Thyroid gland (tissue), 4 donors: ENCODE data around the gene HSF5. TPM values are rescaled to one million over a fixed set of nuclear protein-coding genes. Genes with fewer than 3 reads are reported as not detected.

ENCODE experiments used
- DNase-seq, 2 donors: peaks; one replicate each; pipeline ENCODE4 v3.0.0-alpha.2; 2019
- H3K27ac ChIP-seq, 3 donors: fragments of 200-600 bp; sonication (generic); 1 replicate in 2 of 3; 2 replicates in 1 of 3; pipeline ENCODE4 v1.5.1; 2016 to 2019; ENCODE audit warnings: mild to moderate bottlenecking in 1 of 3, moderate library complexity in 1 of 3
- H3K27me3 ChIP-seq: fragments of 200-600 bp; sonication (generic); one replicate; pipeline ENCODE4 v1.5.1; 2019
- H3K36me3 ChIP-seq, 2 donors: fragments of 200-600 bp; sonication (generic); one replicate each; pipeline ENCODE4 v1.5.1; 2016 to 2019
- H3K4me1 ChIP-seq, 2 donors: fragments of 200-600 bp; sonication (generic); one replicate each; pipeline ENCODE4 v1.5.1; 2017 to 2019
- H3K4me3 ChIP-seq, 3 donors: fragments of 200-600 bp; sonication (generic); replicated peaks in 1 of 3; 1 replicate in 2 of 3; 2 replicates in 1 of 3; pipeline ENCODE4 v1.5.1; 2016; ENCODE audit warnings: mild to moderate bottlenecking in 1 of 3
- H3K9me3 ChIP-seq: fragments of 200-600 bp; sonication (generic); one replicate; pipeline ENCODE4 v1.5.1; 2017
- CTCF ChIP-seq, 6 experiments: fragments of 200-600 bp in 3 of 6; fragments of 450-650 bp in 3 of 6; sonication (generic) in 3 of 6; IDR thresholded peaks; one replicate each; pipeline ENCODE4 v1.5.1; 2016 to 2019; ENCODE audit warnings: antibody characterized with exemption in 6 of 6, mild to moderate bottlenecking in 2 of 6, inconsistent platforms in 1 of 6, moderate library complexity in 1 of 6
- POLR2A ChIP-seq, 2 donors: fragments of 450-650 bp; IDR thresholded peaks; one replicate each; pipeline ENCODE4 v1.6.1; 2017; ENCODE audit warnings: antibody characterized with exemption in 2 of 2, mild to moderate bottlenecking in 2 of 2, moderate library complexity in 1 of 2
- WGBS, 2 donors: methylation state at CpG; one replicate each; pipeline ENCODE4 v1.1.5; 2017; 5-methylcytosine and 5-hydroxymethylcytosine counted together
- intact Hi-C: fragments of 100-400 bp; cut with DNase I; formaldehyde crosslinking; loops from one replicate; pipeline ENCODE4 v1.15.1; 2023
- total RNA-seq, 4 donors: library from RNA; depleted of rRNA; stranded (reverse); fragments of >200 nt; gene quantifications; one replicate each; pipeline ENCODE4 v1.2.3, GENCODE V29; 2016

The HSF5 gene
- total RNA-seq, 4 donors from 2014 or later, result 0.10 to 0.25 (median 0.12) TPM

GRCh38 chr17:58380207-58381123 lies 107.7 kb downstream of the HSF5 start:
- intact Hi-C loops, result no loop called here
- 93 to 95% methylated on average over 5 of the region's 5 CpGs for WGBS, 2 donors
- Histone ChIP-seq H3K9me3 (no peaks in the 10 kb centered on the region), H3K4me1 (no peaks in the 10 kb centered on the region), H3K27ac (no peak overlapping the region), H3K4me3 (no peak overlapping the region), H3K36me3 (no peaks in the 10 kb centered on the region), H3K27me3 (no peaks in the 10 kb centered on the region)
- DNase-seq, result no peak
- TF ChIP-seq POLR2A (IDR thresholded peaks at IDR 0.05), result no peak
- no peak for TF ChIP-seq CTCF (IDR thresholded peaks at IDR 0.05)

- DNase-seq, result no peak
- no peak overlapping the region for H3K27ac ChIP-seq
- no peaks in the 10 kb centered on the region for H3K27me3 ChIP-seq
- H3K4me3 ChIP-seq, result no peak overlapping the region
- H3K9me3 ChIP-seq, result no peaks in the 10 kb centered on the region
- WGBS, 2 donors, result 79 to 80% methylated on average over 3 of the region's 3 CpGs
- H3K36me3 ChIP-seq, result no peaks in the 10 kb centered on the region
- intact Hi-C loops, result loop anchor here (10.0 kb wide), 1 partner anchor 55 kb away; the partner anchor contains the start of gene TSPOAP1
- no peak for TF ChIP-seq POLR2A (IDR thresholded peaks at IDR 0.05)
- TF ChIP-seq CTCF (IDR thresholded peaks at IDR 0.05), result no peak
- H3K4me1 ChIP-seq, result no peaks in the 10 kb centered on the region
Measured at GRCh38 chr17:58379511-58379824, 108.7 kb downstream of the HSF5 start.

- no peak for DNase-seq
- H3K4me1 ChIP-seq, result no peaks in the 10 kb centered on the region
- H3K36me3 ChIP-seq, result no peaks in the 10 kb centered on the region
- 72 to 82% methylated on average over 8 of the region's 8 CpGs for WGBS, 2 donors
- H3K4me3 ChIP-seq, result no peak overlapping the region
- intact Hi-C loops, result loop anchor here (10.0 kb wide), 1 partner anchor 54 kb away; the partner anchor contains the start of gene TSPOAP1
- TF ChIP-seq POLR2A (IDR thresholded peaks at IDR 0.05) (no peak), CTCF (IDR thresholded peaks at IDR 0.05) (no peak)
- H3K27me3 ChIP-seq, result no peaks in the 10 kb centered on the region
- H3K27ac ChIP-seq, result no peak overlapping the region
- no peaks in the 10 kb centered on the region for H3K9me3 ChIP-seq
Measured at GRCh38 chr17:58378733-58379510, 109.3 kb downstream of the HSF5 start.

GRCh38 chr17:58377661-58378060 lies 110.5 kb downstream of the HSF5 start:
- TF ChIP-seq POLR2A (IDR thresholded peaks at IDR 0.05), result no peak
- no peak for TF ChIP-seq CTCF (IDR thresholded peaks at IDR 0.05)
- no peak overlapping the region for H3K4me3 ChIP-seq
- H3K27ac ChIP-seq, result no peak overlapping the region
- no peaks in the 10 kb centered on the region for H3K9me3 ChIP-seq
- 89 to 91% methylated on average over 5 of the region's 5 CpGs for WGBS, 2 donors
- intact Hi-C loops, result loop anchor here (10.0 kb wide), 1 partner anchor 53 kb away; the partner anchor contains the start of gene TSPOAP1
- DNase-seq, result no peak
- no peaks in the 10 kb centered on the region for H3K27me3 ChIP-seq
- H3K4me1 ChIP-seq, result no peaks in the 10 kb centered on the region
- H3K36me3 ChIP-seq, result no peaks in the 10 kb centered on the region
